Measurements from ENCODE around the gene FNTB. TPM values are rescaled to one million over a fixed set of nuclear protein-coding genes. Genes with fewer than 3 reads are reported as not detected.

FNTB gene
- total and polyA plus RNA-seq, 2 donors (not counting 3 experiments of a cell fraction or from before 2014, with no cell fraction given), result 21.0 to 21.6 TPM

GRCh38 chr14:65045709-65046108, 59.0 kb downstream of the FNTB start:
- Histone ChIP-seq H3K4me2 (ENCODE audit: insufficient read depth, low read length) (no peak overlapping the region), H3K4me3 (replicated peaks in 1 of 3; ENCODE audit: insufficient read depth in 1 of 3, low read depth in 1 of 3, low read length in 3 of 3) (no peak overlapping the region), H3K79me2 (ENCODE audit: control insufficient read depth, insufficient read depth, low read length) (no peaks in the 10 kb centered on the region), H3K27me3 (ENCODE audit: control insufficient read depth in 2 of 2, insufficient read depth in 2 of 2, low read length in 2 of 2) (no peaks in the 10 kb centered on the region), H3K36me3 (ENCODE audit: control insufficient read depth in 2 of 2, extremely low read depth in 1 of 2, insufficient read depth in 2 of 2, low read length in 2 of 2) (peaks cover 2 to 5% of the 10 kb centered on the region in 2 experiments), H3K9me3 (replicated peaks; ENCODE audit: control insufficient read depth, insufficient read depth, low read length) (no peaks in the 10 kb centered on the region), H3K4me1 (ENCODE audit: control insufficient read depth, extremely low read depth, insufficient read depth, low read length) (peaks cover 3% of the 10 kb centered on the region), H3K9me1 (replicated peaks; ENCODE audit: control insufficient read depth, extremely low read depth, insufficient read depth, low read length) (no peaks in the 10 kb centered on the region), H3K27ac (ENCODE audit: insufficient read depth, low read depth, low read length) (no peak overlapping the region), H2AFZ (ENCODE audit: low read depth, low read length) (no peak overlapping the region), H3K9ac (replicated peaks; ENCODE audit: extremely low read depth, insufficient read depth, low read length) (no peak overlapping the region), H4K20me1 (replicated peaks; ENCODE audit: control insufficient read depth, extremely low read depth, insufficient read depth, low read length) (no peaks in the 10 kb centered on the region)
- dilution Hi-C loops (cut with MboI; ENCODE audit: extremely low pct_ligation_motif_present, low sequenced_read_pairs), result no loop called here
- DNase-seq (ENCODE audit: low read depth, low spot score) (no peak), FAIRE-seq (no peak)
- BruUV-seq (replicated peaks), result no TSS peak
- intact Hi-C loops (cut with micrococcal nuclease), result no loop called here
- no peak for TF ChIP-seq CTCF (IDR thresholded peaks at IDR 0.05; ENCODE audit: extremely low read depth in 1 of 2, insufficient read depth in 1 of 2, low read depth in 1 of 2, low read length in 2 of 2)
- no peak for TF ChIP-seq EZH2 (IDR thresholded peaks at IDR 0.05; ENCODE audit: borderline replicate concordance, low read depth, low read length, severe bottlenecking)
- no peak for TF ChIP-seq MYC (IDR thresholded peaks at IDR 0.05; ENCODE audit: low read depth, low read length)
- no peak for TF ChIP-seq FOS (IDR thresholded peaks at IDR 0.05; ENCODE audit: borderline replicate concordance, insufficient read depth, low read length)
- TF ChIP-seq JUN (IDR thresholded peaks at IDR 0.05; ENCODE audit: borderline replicate concordance, insufficient read depth, insufficient read length, low read depth), result no peak
- TF ChIP-seq MAX (IDR thresholded peaks at IDR 0.05; ENCODE audit: insufficient read depth, insufficient read length), result no peak
- no peak for TF ChIP-seq GATA2 (IDR thresholded peaks at IDR 0.05; ENCODE audit: insufficient read depth, insufficient read length, low read depth, low read length)
- TF ChIP-seq POLR2AphosphoS5 (IDR thresholded peaks at IDR 0.05; ENCODE audit: insufficient read depth, low read depth, low read length), result no peak
- no peak for TF ChIP-seq POLR2A (IDR thresholded peaks at IDR 0.05; ENCODE audit: low read depth, low read length)
- ChIA-PET CTCF (no interaction called here), POLR2A (no interaction called here)

Measured in endothelial cell of umbilical vein (primary cell).